Left lung (tissue), 10 donors: ENCODE results near the gene GLT6D1. TPM values are rescaled to one million over a fixed set of nuclear protein-coding genes. Genes with fewer than 3 reads are reported as not detected.

Source experiments
- ATAC-seq: fragments of 200-7000 bp; cut with Tn5 transposase; one replicate; pipeline ENCODE4 v1.9.1; 2020; ENCODE audit warnings: moderate library complexity
- DNase-seq, 4 donors: peaks; one replicate each; pipeline ENCODE4 v3.0.0-alpha.2; 2013 to 2020
- H3K27ac ChIP-seq, 2 donors: fragments of 200-600 bp; sonication (generic) in 1 of 2; one replicate each; pipeline versions ENCODE4 v1.5.0 to v1.8.0; 2020 to 2021
- H3K27me3 ChIP-seq, 2 donors: fragments of 200-600 bp; sonication (generic) in 1 of 2; one replicate each; pipeline versions ENCODE4 v1.5.0 to v1.8.0; 2020 to 2021
- H3K36me3 ChIP-seq, 2 donors: fragments of 200-600 bp; sonication (generic) in 1 of 2; one replicate each; pipeline versions ENCODE4 v1.5.0 to v1.8.0; 2020 to 2021
- H3K4me1 ChIP-seq, 2 donors: fragments of 200-600 bp; one replicate each; pipeline ENCODE4 v1.8.0; 2021
- H3K4me3 ChIP-seq, 2 donors: fragments of 200-600 bp; sonication (generic) in 1 of 2; one replicate each; pipeline versions ENCODE4 v1.5.0 to v1.8.0; 2020 to 2021; ENCODE audit warnings: mild to moderate bottlenecking in 1 of 2
- H3K9me3 ChIP-seq, 2 donors: fragments of 200-600 bp; sonication (generic) in 1 of 2; one replicate each; pipeline versions ENCODE4 v1.5.0 to v1.8.0; 2020 to 2021
- CTCF ChIP-seq, 2 donors: fragments of 200-600 bp; sonication (generic) in 1 of 2; IDR thresholded peaks; one replicate each; pipeline versions ENCODE4 v1.5.0 to v1.8.0; 2021; ENCODE audit warnings: antibody characterized with exemption in 2 of 2
- intact Hi-C, 2 donors: fragments of 100-400 bp; cut with DNase I; formaldehyde crosslinking; loops; one replicate each; pipeline versions ENCODE4 v1.11.2 to v1.14.2; 2022
- polyA plus RNA-seq, 6 donors: library from polyadenylated mRNA; unstranded; fragments of 120-200 nt; gene quantifications; one replicate each; pipeline ENCODE4 v1.2.1, GENCODE V29; 2013; ENCODE audit not compliant: insufficient read length in 6 of 6
- total RNA-seq, 2 donors: library from RNA; stranded (reverse); fragmentation: NEBNext Ultra II Directional; extraction: Animal tissue kit (Norgen Biotek cat#: 25700); gene quantifications; one replicate each; pipeline ENCODE4 v1.2.1, GENCODE V29; 2021
- donor health status: DM: no; HTN: yes; CAD: no.
- donor health status: DM: no; HTN: no; CAD: no.

The GLT6D1 gene
- total and polyA plus RNA-seq, 8 donors, result not detected

GRCh38 chr9:135664801-135665794 is 25.8 kb upstream of the GLT6D1 start:
- H3K9me3 ChIP-seq, result no peaks in the 10 kb centered on the region
- H3K27ac ChIP-seq, result no peak overlapping the region
- intact Hi-C loops, result no loop called here
- peaks cover 0 to 61% of the 10 kb centered on the region in 2 donors for H3K27me3 ChIP-seq
- H3K4me3 ChIP-seq, result no peak overlapping the region
- no peak for DNase-seq
- no peak for ATAC-seq
- no peaks in the 10 kb centered on the region for H3K4me1 ChIP-seq
- TF ChIP-seq CTCF (IDR thresholded peaks at IDR 0.05), result no peak
- H3K36me3 ChIP-seq, result no peaks in the 10 kb centered on the region

- H3K36me3 ChIP-seq, result no peaks in the 10 kb centered on the region
- DNase-seq (no peak), ATAC-seq (no peak)
- H3K27me3 ChIP-seq, result peaks cover 0 to 54% of the 10 kb centered on the region in 2 donors
- no peak for TF ChIP-seq CTCF (IDR thresholded peaks at IDR 0.05)
- H3K27ac ChIP-seq, result no peak overlapping the region
- H3K9me3 ChIP-seq, result no peaks in the 10 kb centered on the region
- intact Hi-C loops, result no loop called here
- H3K4me3 ChIP-seq, result no peak overlapping the region
- H3K4me1 ChIP-seq, result no peaks in the 10 kb centered on the region
Measured at GRCh38 chr9:135664266-135664665, 24.9 kb upstream of the GLT6D1 start.

GRCh38 chr9:135663857-135664256 is 24.5 kb upstream of the GLT6D1 start:
- no peak for TF ChIP-seq CTCF (IDR thresholded peaks at IDR 0.05)
- no peak for DNase-seq
- intact Hi-C loops, result no loop called here
- Histone ChIP-seq H3K27me3 (peaks cover 0 to 54% of the 10 kb centered on the region in 2 donors), H3K36me3 (no peaks in the 10 kb centered on the region), H3K4me1 (no peaks in the 10 kb centered on the region), H3K9me3 (no peaks in the 10 kb centered on the region), H3K4me3 (no peak overlapping the region), H3K27ac (no peak overlapping the region)
- ATAC-seq, result no peak

- DNase-seq, result no peak
- ATAC-seq, result no peak
- intact Hi-C loops, result no loop called here
Measured at GRCh38 chr9:135663451-135663770, 24.1 kb upstream of the GLT6D1 start.

More at GRCh38 chr9:135663451-135663770, 24.1 kb upstream of the GLT6D1 start:
- Histone ChIP-seq H3K36me3 (no peaks in the 10 kb centered on the region), H3K27ac (no peak overlapping the region), H3K4me3 (no peak overlapping the region), H3K4me1 (no peaks in the 10 kb centered on the region), H3K9me3 (no peaks in the 10 kb centered on the region), H3K27me3 (peaks cover 0 to 54% of the 10 kb centered on the region in 2 donors)
- no peak for TF ChIP-seq CTCF (IDR thresholded peaks at IDR 0.05)
